Calu3 (cell line): ENCODE results near the gene PCNA. TPM values are rescaled to one million over a fixed set of nuclear protein-coding genes. Genes with fewer than 3 reads are reported as not detected.
"Not testable (repeated sequence)": the region's sequence is repeated elsewhere in the genome, so short reads cannot be mapped to it uniquely, and the experiment has no call there.

Experiments used
- BruUV-seq: library from RNA; stranded (reverse); fragments of 400-500 nt; replicated peaks from 2 replicates; lab custom pipeline; 2021; lab: Mats Ljungman, UMichigan
- CTCF ChIA-PET: fragments of 300-600 bp; sonication (Branson Sonifier 250); formaldehyde crosslinking; loops from one replicate; lab custom pipeline; 2022; ENCODE audit warnings: antibody characterized with exemption; lab: Charles Lee
- DNase-seq: peaks from one replicate; pipeline ENCODE4 v3.0.0; 2022
- H3K27ac Mint-ChIP-seq: one replicate; pipeline ENCODE4 v1.8.0; 2022; ENCODE audit warnings: mixed read lengths; ENCODE audit not compliant: unreplicated experiment
- H3K27me3 Mint-ChIP-seq: one replicate; pipeline ENCODE4 v1.8.0; 2022; ENCODE audit warnings: mixed read lengths; ENCODE audit not compliant: unreplicated experiment
- H3K36me3 Mint-ChIP-seq: one replicate; pipeline ENCODE4 v1.8.0; 2022; ENCODE audit warnings: mild to moderate bottlenecking, moderate library complexity, mixed read lengths; ENCODE audit not compliant: insufficient read depth, unreplicated experiment
- H3K4me1 Mint-ChIP-seq: one replicate; pipeline ENCODE4 v1.8.0; 2022; ENCODE audit warnings: mild to moderate bottlenecking, low read depth, mixed read lengths; ENCODE audit not compliant: unreplicated experiment
- H3K4me3 Mint-ChIP-seq: one replicate; pipeline ENCODE4 v1.8.0; 2022; ENCODE audit warnings: mild to moderate bottlenecking, low read depth, moderate library complexity, mixed read lengths; ENCODE audit not compliant: unreplicated experiment
- H3K9me3 Mint-ChIP-seq: one replicate; pipeline ENCODE4 v1.8.0; 2022; ENCODE audit warnings: low read depth, mixed read lengths; ENCODE audit not compliant: unreplicated experiment
- CTCF ChIP-seq: fragments of 200-600 bp; IDR thresholded peaks from one replicate; pipeline ENCODE4 v1.8.0; 2022; ENCODE audit warnings: antibody characterized with exemption; ENCODE audit not compliant: unreplicated experiment
- intact Hi-C: fragments of 100-400 bp; cut with micrococcal nuclease; formaldehyde crosslinking; loops from one replicate; pipeline ENCODE4 v1.10.0; 2022; ENCODE audit not compliant: unreplicated experiment
- total RNA-seq: library from RNA; stranded (reverse); gene quantifications from 2 replicates; pipeline ENCODE4 v1.2.3, GENCODE V29; 2022

The PCNA gene
- total RNA-seq, 1 experiment from 2014 or later: 116 TPM

GRCh38 chr20:5080384-5080877 lies 39.3 kb downstream of the PCNA start:
- DNase-seq: no peak
- no peaks in the 10 kb centered on the region for H3K4me1 Mint-ChIP-seq
- CTCF ChIA-PET: interaction anchor here (0.7 kb wide), 2 partner anchors 13 to 28 kb away, joined by 4 read pairs; no protein-coding TSS in a partner anchor
- H3K9me3 Mint-ChIP-seq: no peaks in the 10 kb centered on the region
- H3K36me3 Mint-ChIP-seq: no peaks in the 10 kb centered on the region
- H3K27me3 Mint-ChIP-seq: no peaks in the 10 kb centered on the region
- TF ChIP-seq CTCF: no peak
- intact Hi-C loops: no loop called here
- no TSS peak for BruUV-seq
- H3K4me3 Mint-ChIP-seq: no peak overlapping the region
- H3K27ac Mint-ChIP-seq: no peak overlapping the region

GRCh38 chr20:5078399-5078958 lies 41.3 kb downstream of the PCNA start:
- peaks cover 6% of the 10 kb centered on the region for H3K36me3 Mint-ChIP-seq
- H3K27me3 Mint-ChIP-seq: no peaks in the 10 kb centered on the region
- no peaks in the 10 kb centered on the region for H3K9me3 Mint-ChIP-seq
- H3K4me1 Mint-ChIP-seq: peaks cover 10% of the 10 kb centered on the region
- H3K4me3 Mint-ChIP-seq: peak overlapping the region; percentile 53
- intact Hi-C loops: no loop called here
- CTCF ChIA-PET: no interaction called here
- peak; percentile 30 for DNase-seq
- no peak for TF ChIP-seq CTCF
- no TSS peak for BruUV-seq
- H3K27ac Mint-ChIP-seq: no peak overlapping the region

GRCh38 chr20:5077761-5078387 lies 41.9 kb downstream of the PCNA start:
- Mint-ChIP-seq H3K36me3 (peaks cover 10% of the 10 kb centered on the region), H3K27me3 (no peaks in the 10 kb centered on the region), H3K27ac (no peak overlapping the region), H3K4me3 (peak overlapping the region; percentile 53), H3K9me3 (no peaks in the 10 kb centered on the region), H3K4me1 (peaks cover 16% of the 10 kb centered on the region)
- CTCF ChIA-PET: no interaction called here
- BruUV-seq: no TSS peak
- TF ChIP-seq CTCF: no peak
- no peak for DNase-seq
- intact Hi-C loops: no loop called here

- H3K27ac Mint-ChIP-seq, H3K27me3 Mint-ChIP-seq, intact Hi-C loops, DNase-seq, CTCF ChIA-PET, BruUV-seq, H3K4me3 Mint-ChIP-seq, H3K9me3 Mint-ChIP-seq: not testable (repeated sequence)
- Mint-ChIP-seq H3K4me1 (peaks cover 20% of the 10 kb centered on the region), H3K36me3 (peaks cover 10% of the 10 kb centered on the region)
These were observed 42.8 kb downstream of the PCNA start for GRCh38 chr20:5076913-5077312.

- H3K4me3 Mint-ChIP-seq: no peak overlapping the region
- peaks cover 10% of the 10 kb centered on the region for H3K36me3 Mint-ChIP-seq
- H3K4me1 Mint-ChIP-seq: peaks cover 20% of the 10 kb centered on the region
- H3K9me3 Mint-ChIP-seq: no peaks in the 10 kb centered on the region
- TF ChIP-seq CTCF: no peak
- no peak overlapping the region for H3K27ac Mint-ChIP-seq
- CTCF ChIA-PET: no interaction called here
- no peak for DNase-seq
- intact Hi-C loops: no loop called here
- no peaks in the 10 kb centered on the region for H3K27me3 Mint-ChIP-seq
- BruUV-seq: no TSS peak
These were observed 45.5 kb downstream of the PCNA start for GRCh38 chr20:5074232-5074674.
